HG02884 (cell line): ENCODE data around the gene SMAD3.

Source experiments
- ATAC-seq: cut with Tn5 transposase; IDR thresholded peaks from one replicate; pipeline ENCODE4 v1.9.1; 2021; ENCODE audit warnings: mild to moderate bottlenecking, moderate library complexity; ENCODE audit not compliant: unreplicated experiment

Gene SMAD3

GRCh38 chr15:67178569-67179210 lies 113.3 kb downstream of the SMAD3 start:
- ATAC-seq = no peak

GRCh38 chr15:67179411-67179995 lies 114.1 kb downstream of the SMAD3 start:
- no peak for ATAC-seq

- no peak for ATAC-seq
These were observed 114.6 kb downstream of the SMAD3 start for GRCh38 chr15:67180035-67180434.

- ATAC-seq = no peak
These were observed 115.3 kb downstream of the SMAD3 start for GRCh38 chr15:67180514-67181191.

GRCh38 chr15:67181221-67181639 lies 115.8 kb downstream of the SMAD3 start:
- ATAC-seq = no peak

GRCh38 chr15:67183443-67184169 lies 118.2 kb downstream of the SMAD3 start:
- ATAC-seq = no peak

- ATAC-seq = no peak
These were observed 119.0 kb downstream of the SMAD3 start for GRCh38 chr15:67184208-67184925.

- ATAC-seq = no peak
These were observed 119.6 kb downstream of the SMAD3 start for GRCh38 chr15:67185051-67185450.

- no peak for ATAC-seq
These were observed 120.3 kb downstream of the SMAD3 start for GRCh38 chr15:67185621-67186225.

GRCh38 chr15:67186226-67186649 lies 120.8 kb downstream of the SMAD3 start:
- no peak for ATAC-seq

- ATAC-seq = no peak
These were observed 121.3 kb downstream of the SMAD3 start for GRCh38 chr15:67186688-67187087.

GRCh38 chr15:67187351-67187854 lies 122.0 kb downstream of the SMAD3 start:
- ATAC-seq = no peak

GRCh38 chr15:67188551-67189218 lies 123.3 kb downstream of the SMAD3 start:
- ATAC-seq = no peak

GRCh38 chr15:67189326-67190051 lies 124.1 kb downstream of the SMAD3 start:
- no peak for ATAC-seq

GRCh38 chr15:67190326-67190725 lies 124.9 kb downstream of the SMAD3 start:
- no peak for ATAC-seq

GRCh38 chr15:67190813-67191212 lies 125.4 kb downstream of the SMAD3 start:
- ATAC-seq = no peak

- no peak for ATAC-seq
These were observed 126.9 kb downstream of the SMAD3 start for GRCh38 chr15:67192185-67192820.

- no peak for ATAC-seq
These were observed 128.0 kb downstream of the SMAD3 start for GRCh38 chr15:67193223-67193990.
